DOHH2 (cell line): ENCODE results near the gene VAV2.

Experiments
- EZH2phosphoT487 ChIP-seq: fragments of 200-600 bp; sonication (generic); IDR thresholded peaks from 2 replicates; pipeline ENCODE4 v1.6.1; 2017; ENCODE audit warnings: borderline replicate concordance, mild to moderate bottlenecking, antibody characterized with exemption, low read length, moderate library complexity, mixed read lengths
- TF ChIP-seq, protein P1 (sequence below): fragments of 200-600 bp; sonication (generic); IDR thresholded peaks from one replicate; pipeline ENCODE4 v1.5.1; 2014; ENCODE audit warnings: antibody characterized with exemption, mild to moderate bottlenecking, low read depth, low read length; ENCODE audit not compliant: poor library complexity, severe bottlenecking

DNA sequence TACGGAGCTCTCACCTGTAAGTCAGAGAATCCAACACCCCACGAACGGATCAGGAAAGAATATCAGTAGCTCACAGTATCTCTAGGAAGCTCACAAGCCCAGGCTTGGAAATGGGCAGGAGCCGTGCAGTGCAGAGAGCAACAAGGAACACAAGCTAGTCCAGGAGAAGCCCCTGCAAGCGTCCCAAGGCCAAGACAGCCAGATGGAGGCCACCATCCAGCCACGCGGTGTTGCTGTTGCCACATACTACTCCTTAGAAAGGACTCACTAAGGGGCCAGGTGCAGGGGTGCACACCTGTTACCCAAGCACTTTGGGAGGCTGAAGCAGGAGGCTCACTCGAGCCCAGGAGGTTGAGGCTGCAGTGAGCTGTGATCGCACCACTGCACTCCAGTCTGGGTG, 15.4 kb upstream of the VAV2 start:
- TF ChIP-seq, protein P1, sequence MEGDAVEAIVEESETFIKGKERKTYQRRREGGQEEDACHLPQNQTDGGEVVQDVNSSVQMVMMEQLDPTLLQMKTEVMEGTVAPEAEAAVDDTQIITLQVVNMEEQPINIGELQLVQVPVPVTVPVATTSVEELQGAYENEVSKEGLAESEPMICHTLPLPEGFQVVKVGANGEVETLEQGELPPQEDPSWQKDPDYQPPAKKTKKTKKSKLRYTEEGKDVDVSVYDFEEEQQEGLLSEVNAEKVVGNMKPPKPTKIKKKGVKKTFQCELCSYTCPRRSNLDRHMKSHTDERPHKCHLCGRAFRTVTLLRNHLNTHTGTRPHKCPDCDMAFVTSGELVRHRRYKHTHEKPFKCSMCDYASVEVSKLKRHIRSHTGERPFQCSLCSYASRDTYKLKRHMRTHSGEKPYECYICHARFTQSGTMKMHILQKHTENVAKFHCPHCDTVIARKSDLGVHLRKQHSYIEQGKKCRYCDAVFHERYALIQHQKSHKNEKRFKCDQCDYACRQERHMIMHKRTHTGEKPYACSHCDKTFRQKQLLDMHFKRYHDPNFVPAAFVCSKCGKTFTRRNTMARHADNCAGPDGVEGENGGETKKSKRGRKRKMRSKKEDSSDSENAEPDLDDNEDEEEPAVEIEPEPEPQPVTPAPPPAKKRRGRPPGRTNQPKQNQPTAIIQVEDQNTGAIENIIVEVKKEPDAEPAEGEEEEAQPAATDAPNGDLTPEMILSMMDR: no peak
- TF ChIP-seq EZH2phosphoT487: no peak
